Measurements from ENCODE around the gene IREB2. TPM values are rescaled to one million over a fixed set of nuclear protein-coding genes. Genes with fewer than 3 reads are reported as not detected.
A peak's percentile ranks its signal among the peaks of the same experiment; 100 is the strongest.

The IREB2 gene, protein sequence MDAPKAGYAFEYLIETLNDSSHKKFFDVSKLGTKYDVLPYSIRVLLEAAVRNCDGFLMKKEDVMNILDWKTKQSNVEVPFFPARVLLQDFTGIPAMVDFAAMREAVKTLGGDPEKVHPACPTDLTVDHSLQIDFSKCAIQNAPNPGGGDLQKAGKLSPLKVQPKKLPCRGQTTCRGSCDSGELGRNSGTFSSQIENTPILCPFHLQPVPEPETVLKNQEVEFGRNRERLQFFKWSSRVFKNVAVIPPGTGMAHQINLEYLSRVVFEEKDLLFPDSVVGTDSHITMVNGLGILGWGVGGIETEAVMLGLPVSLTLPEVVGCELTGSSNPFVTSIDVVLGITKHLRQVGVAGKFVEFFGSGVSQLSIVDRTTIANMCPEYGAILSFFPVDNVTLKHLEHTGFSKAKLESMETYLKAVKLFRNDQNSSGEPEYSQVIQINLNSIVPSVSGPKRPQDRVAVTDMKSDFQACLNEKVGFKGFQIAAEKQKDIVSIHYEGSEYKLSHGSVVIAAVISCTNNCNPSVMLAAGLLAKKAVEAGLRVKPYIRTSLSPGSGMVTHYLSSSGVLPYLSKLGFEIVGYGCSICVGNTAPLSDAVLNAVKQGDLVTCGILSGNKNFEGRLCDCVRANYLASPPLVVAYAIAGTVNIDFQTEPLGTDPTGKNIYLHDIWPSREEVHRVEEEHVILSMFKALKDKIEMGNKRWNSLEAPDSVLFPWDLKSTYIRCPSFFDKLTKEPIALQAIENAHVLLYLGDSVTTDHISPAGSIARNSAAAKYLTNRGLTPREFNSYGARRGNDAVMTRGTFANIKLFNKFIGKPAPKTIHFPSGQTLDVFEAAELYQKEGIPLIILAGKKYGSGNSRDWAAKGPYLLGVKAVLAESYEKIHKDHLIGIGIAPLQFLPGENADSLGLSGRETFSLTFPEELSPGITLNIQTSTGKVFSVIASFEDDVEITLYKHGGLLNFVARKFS
- total RNA-seq (2016; rRNA removed; fragmentation: Illumina TruSeq; extraction: Trizol) (30.4 and 66.4 TPM in 2 replicates), polyA plus RNA-seq (2011; rRNA removed) (19.1 and 24.2 TPM in 2 replicates), polyA minus RNA-seq (2011; rRNA and poly(A)+ RNA removed; ENCODE audit: low replicate concordance) (21.8 and 39.0 TPM in 2 replicates), Bru-seq, nascent RNA (percentile 93 among the genes with signal in this experiment), BruChase-seq, experiment 1, labeled RNA remaining after a 6-hour chase (percentile 93 among the genes with signal in this experiment), BruChase-seq, experiment 2, labeled RNA remaining after a 2-hour chase (percentile 92 among the genes with signal in this experiment)
- total RNA-seq (2016; cell fraction: cytosol; rRNA removed; fragmentation: Illumina TruSeq; extraction: Trizol; ENCODE audit: low read depth) = 4.8 and 10.3 TPM in 2 replicates
- total RNA-seq (2016; cell fraction: insoluble cytoplasmic fraction; rRNA removed; fragmentation: Illumina TruSeq; extraction: Trizol) = 28.4 and 65.6 TPM in 2 replicates
- total RNA-seq (2016; cell fraction: membrane; rRNA removed; fragmentation: Illumina TruSeq; extraction: Trizol) = 15.3 and 17.3 TPM in 2 replicates
- total RNA-seq (2016; cell fraction: nucleus; rRNA removed; fragmentation: Illumina TruSeq; extraction: Trizol) = 42.4 and 45.9 TPM in 2 replicates
- polyA plus RNA-seq (2011; cell fraction: cytosol; rRNA removed) = 8.7 and 13.2 TPM in 2 replicates
- polyA plus RNA-seq (2011; cell fraction: nucleus; rRNA removed) = 16.6 and 19.4 TPM in 2 replicates
- polyA plus RNA-seq (2012) = 28.6 and 38.1 TPM in 2 replicates
- 1.3 and 1.4 TPM in 2 replicates for polyA plus RNA-seq (2016; cell fraction: cytosol; fragmentation: Illumina TruSeq; extraction: Trizol; ENCODE audit: low read depth)
- polyA plus RNA-seq (2016; cell fraction: insoluble cytoplasmic fraction; fragmentation: Illumina TruSeq; extraction: Trizol; ENCODE audit: low read depth) = 42.2 and 43.3 TPM in 2 replicates
- 4.5 and 5.2 TPM in 2 replicates for polyA plus RNA-seq (2016; cell fraction: membrane; fragmentation: Illumina TruSeq; extraction: Trizol; ENCODE audit: low read depth)
- 37.4 and 43.1 TPM in 2 replicates for polyA plus RNA-seq (2016; cell fraction: nucleus; fragmentation: Illumina TruSeq; extraction: Trizol; ENCODE audit: insufficient read depth, low read depth)
- 40.3 and 45.6 TPM in 2 replicates for polyA minus RNA-seq (2011; cell fraction: cytosol; rRNA and poly(A)+ RNA removed)
- polyA minus RNA-seq (2011; cell fraction: nucleus; rRNA and poly(A)+ RNA removed) = 82.4 and 84.9 TPM in 2 replicates
- long read RNA-seq, experiment 1, full-length matches to known transcripts = 2 of 9 reads
- long read RNA-seq, experiment 1, partial matches to known transcripts = 4 of 9 reads
- long read RNA-seq, experiment 1, other reads (novel, unspliced or antisense) = 3 of 9 reads
- long read RNA-seq, experiment 2, full-length matches to known transcripts = 2 of 37 reads
- long read RNA-seq, experiment 2, partial matches to known transcripts = 3 of 37 reads
- long read RNA-seq, experiment 2, other reads (novel, unspliced or antisense) = 32 of 37 reads

DNA sequence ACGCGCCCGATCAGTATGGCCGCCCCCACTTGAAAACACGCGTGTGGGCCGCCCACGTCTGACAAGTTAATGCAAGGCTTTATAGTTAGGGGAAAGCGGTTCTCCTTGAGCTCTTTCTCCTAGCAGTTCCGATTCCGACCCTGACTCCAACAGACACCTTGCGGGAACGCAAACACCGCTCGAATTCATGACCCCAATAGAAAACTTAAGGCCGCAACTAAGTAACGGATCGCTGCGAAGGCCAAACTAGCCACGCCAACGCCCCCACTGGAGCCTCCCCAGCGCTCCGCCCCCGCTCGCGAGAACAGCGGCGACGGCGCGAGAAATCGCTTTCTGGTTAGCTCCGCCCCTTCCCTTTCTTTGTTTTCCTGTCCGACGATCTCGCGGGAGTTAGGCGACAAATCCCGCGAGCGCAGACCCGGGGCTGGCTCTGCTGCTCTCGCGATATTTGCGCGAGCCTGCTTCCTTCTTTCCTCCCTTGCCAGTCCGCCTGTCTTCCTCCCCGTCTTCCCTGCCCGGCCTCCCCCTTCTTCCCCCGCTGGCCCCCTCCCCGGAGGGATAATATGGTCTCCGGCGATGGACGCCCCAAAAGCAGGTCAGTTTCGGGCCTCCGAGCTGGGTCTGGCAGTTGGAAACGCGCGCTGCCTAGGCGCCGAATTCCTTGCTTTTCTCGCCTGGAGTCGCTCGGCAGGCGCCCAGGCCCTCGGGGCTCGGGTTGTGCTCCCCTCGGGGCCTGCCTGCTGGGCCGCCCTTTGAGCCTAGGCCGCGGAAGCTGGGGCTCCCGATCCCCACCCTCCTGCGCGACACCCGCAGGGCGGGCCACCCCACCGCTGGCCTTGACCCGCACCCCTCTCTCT, at the start of gene IREB2:
Gene IREB2 (plus strand): TSS at position 455 of the 857 bp plus-strand sequence. CDS start 122 bp downstream, at position 577.
- Histone ChIP-seq H3K9me3 (ENCODE audit: low read length) (no peaks in the 10 kb centered on the region), H3K4me1 (ENCODE audit: insufficient read depth, low read length) (peaks cover 57% of the 10 kb centered on the region), H3K4me2 (ENCODE audit: low read depth, low read length) (peak within 1 kb of the TSS; percentile 81), H3K9ac (ENCODE audit: insufficient read depth, low read depth, low read length) (peak within 1 kb of the TSS; percentile 100), H3K27me3 (ENCODE audit: control insufficient read depth in 1 of 2, insufficient read depth in 2 of 2, low read length in 2 of 2) (no peaks in the 10 kb centered on the region; a peak in 1 of 5 replicates), H3K36me3 (replicated peaks in 1 of 2; ENCODE audit: control insufficient read depth in 1 of 2, insufficient read depth in 2 of 2, low read length in 2 of 2) (peaks cover 3 to 12% of the 10 kb centered on the region in 2 experiments; a peak in 3 of 5 replicates), H2AFZ (ENCODE audit: low read length) (peak within 1 kb of the TSS; percentile 17), H3K4me3 (replicated peaks in 1 of 3; ENCODE audit: insufficient read depth in 1 of 3, low read depth in 2 of 3, low read length in 3 of 3) (peak within 1 kb of the TSS; percentile 94 to 97 (median 96)), H3K79me2 (ENCODE audit: insufficient read depth, low read length) (peaks cover 46% of the 10 kb centered on the region), H3K27ac (ENCODE audit: extremely low read length, insufficient read depth, low read length) (peak within 1 kb of the TSS; percentile 99), H4K20me1 (ENCODE audit: insufficient read depth, low read length) (peaks cover 3% of the 10 kb centered on the region; the same call in 1 of the 2 replicates)
- in situ Hi-C loops (cut with HindIII; ENCODE audit: extremely low pct_ligation_motif_present, low pct_unique_long_range_greater_than_20kb) = no loop called here
- CTCF ChIA-PET (ENCODE audit: low intra/inter-chr PET ratio, low total read pairs) = no interaction called here
- peak; percentile 90 for ATAC-seq
- peak; percentile 86 for FAIRE-seq
- intact Hi-C loops (cut with micrococcal nuclease; ENCODE audit: unreplicated experiment) = loop anchor here (5.0 kb wide), 1 partner anchor 131 kb away; no protein-coding TSS in a partner anchor
- BruUV-seq (replicated peaks) = no TSS peak
- under 1% methylated on average over 44 of the region's 78 CpGs for whole genome bisulfite sequencing (ENCODE audit: low lambda C conversion rate)
- POLR2A ChIA-PET = interaction anchor here (0.7 to 3.6 kb wide), 28 partner anchors 9 to 560 kb away, joined by 3 to 54 read pairs (median 6); partner anchors contain the start of genes CHRNA5, HYKK, IDH3A and PSMA4
- DNase-seq (ENCODE audit: low spot score) = peak; percentile 96
- peak; percentile 57; the same call in 1 of the 2 replicates for TF ChIP-seq ZNF34 (CRISPR knock-in tag; IDR thresholded peaks at IDR 0.05; ENCODE audit: borderline replicate concordance)
- TF ChIP-seq SOX6 (IDR thresholded peaks at IDR 0.05) = no peak
- TF ChIP-seq SOX6 (CRISPR knock-in tag; IDR thresholded peaks at IDR 0.05) = peak; percentile 60
- TF ChIP-seq NR1H2 (CRISPR knock-in tag; IDR thresholded peaks at IDR 0.05; ENCODE audit: borderline replicate concordance, low read depth) = peak; percentile 80; the same call in 1 of the 2 replicates
- TF ChIP-seq ELF4 (CRISPR knock-in tag; IDR thresholded peaks at IDR 0.05; ENCODE audit: borderline replicate concordance) = peak; percentile 11; the same call in 1 of the 2 replicates
- TF ChIP-seq, protein P1, sequence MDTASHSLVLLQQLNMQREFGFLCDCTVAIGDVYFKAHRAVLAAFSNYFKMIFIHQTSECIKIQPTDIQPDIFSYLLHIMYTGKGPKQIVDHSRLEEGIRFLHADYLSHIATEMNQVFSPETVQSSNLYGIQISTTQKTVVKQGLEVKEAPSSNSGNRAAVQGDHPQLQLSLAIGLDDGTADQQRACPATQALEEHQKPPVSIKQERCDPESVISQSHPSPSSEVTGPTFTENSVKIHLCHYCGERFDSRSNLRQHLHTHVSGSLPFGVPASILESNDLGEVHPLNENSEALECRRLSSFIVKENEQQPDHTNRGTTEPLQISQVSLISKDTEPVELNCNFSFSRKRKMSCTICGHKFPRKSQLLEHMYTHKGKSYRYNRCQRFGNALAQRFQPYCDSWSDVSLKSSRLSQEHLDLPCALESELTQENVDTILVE (CRISPR knock-in tag; IDR thresholded peaks at IDR 0.05) = no peak; the same call in 1 of the 2 replicates
- TF ChIP-seq RARG (CRISPR knock-in tag; IDR thresholded peaks at IDR 0.05; ENCODE audit: low read depth) = 0 out of 2 replicates have a peak, but pooled peaks have one; percentile 37
- TF ChIP-seq, protein P2, sequence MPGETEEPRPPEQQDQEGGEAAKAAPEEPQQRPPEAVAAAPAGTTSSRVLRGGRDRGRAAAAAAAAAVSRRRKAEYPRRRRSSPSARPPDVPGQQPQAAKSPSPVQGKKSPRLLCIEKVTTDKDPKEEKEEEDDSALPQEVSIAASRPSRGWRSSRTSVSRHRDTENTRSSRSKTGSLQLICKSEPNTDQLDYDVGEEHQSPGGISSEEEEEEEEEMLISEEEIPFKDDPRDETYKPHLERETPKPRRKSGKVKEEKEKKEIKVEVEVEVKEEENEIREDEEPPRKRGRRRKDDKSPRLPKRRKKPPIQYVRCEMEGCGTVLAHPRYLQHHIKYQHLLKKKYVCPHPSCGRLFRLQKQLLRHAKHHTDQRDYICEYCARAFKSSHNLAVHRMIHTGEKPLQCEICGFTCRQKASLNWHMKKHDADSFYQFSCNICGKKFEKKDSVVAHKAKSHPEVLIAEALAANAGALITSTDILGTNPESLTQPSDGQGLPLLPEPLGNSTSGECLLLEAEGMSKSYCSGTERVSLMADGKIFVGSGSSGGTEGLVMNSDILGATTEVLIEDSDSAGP (CRISPR knock-in tag; IDR thresholded peaks at IDR 0.05; ENCODE audit: borderline replicate concordance) = peak; percentile 55; the same call in 1 of the 2 replicates
- TF ChIP-seq POGZ (CRISPR knock-in tag; IDR thresholded peaks at IDR 0.05) = peak; percentile 89

Data from HepG2 (cell line).